Aorta (tissue), 5 donors: ENCODE results near the gene LPP. TPM values are rescaled to one million over a fixed set of nuclear protein-coding genes. Genes with fewer than 3 reads are reported as not detected.

Experiments used
- ATAC-seq: fragments of 200-7000 bp; cut with Tn5 transposase; one replicate; pipeline ENCODE4 v1.9.1; 2022; ENCODE audit warnings: moderate library complexity; ENCODE audit not compliant: low FRiP score
- DNase-seq, 2 donors: peaks; one replicate each; pipeline ENCODE4 v3.0.0-alpha.2; 2020
- H3K27ac ChIP-seq, 2 donors: one replicate each; pipeline ENCODE4 v1.5.1; 2013; ENCODE audit warnings: low read length in 2 of 2, mild to moderate bottlenecking in 2 of 2, moderate library complexity in 2 of 2, control low read depth in 1 of 2, inconsistent platforms in 1 of 2, low read depth in 1 of 2
- H3K27me3 ChIP-seq, 2 donors: one replicate each; pipeline ENCODE4 v1.6.1; 2013; ENCODE audit warnings: control low read depth in 1 of 2, low read length in 1 of 2, mild to moderate bottlenecking in 1 of 2, moderate library complexity in 1 of 2; ENCODE audit not compliant: insufficient read depth in 2 of 2, control insufficient read depth in 1 of 2
- H3K36me3 ChIP-seq, 2 donors: one replicate each; pipeline ENCODE4 v1.6.1; 2013; ENCODE audit warnings: control low read depth in 1 of 2, low read length in 1 of 2, mild to moderate bottlenecking in 1 of 2; ENCODE audit not compliant: insufficient read depth in 2 of 2, control insufficient read depth in 1 of 2
- H3K4me1 ChIP-seq, 2 donors: one replicate each; pipeline ENCODE4 v1.6.1; 2013; ENCODE audit warnings: low read length in 2 of 2, control low read depth in 1 of 2, mild to moderate bottlenecking in 1 of 2, moderate library complexity in 1 of 2; ENCODE audit not compliant: insufficient read depth in 2 of 2, control insufficient read depth in 1 of 2
- H3K4me3 ChIP-seq, 2 donors: one replicate each; pipeline ENCODE4 v1.5.1; 2013; ENCODE audit warnings: low read length in 2 of 2, control low read depth in 1 of 2, mild to moderate bottlenecking in 1 of 2
- H3K9me3 ChIP-seq: one replicate; pipeline ENCODE4 v1.6.1; 2013; ENCODE audit warnings: mild to moderate bottlenecking, low read length; ENCODE audit not compliant: control insufficient read depth
- WGBS, 2 donors: extraction: QIAGEN DNeasy Blood & Tissue Kit; methylation state at CpG; one replicate each; pipeline ENCODE4 v1.1.7; 2013; 5-methylcytosine and 5-hydroxymethylcytosine counted together
- intact Hi-C, 2 donors: fragments of 100-400 bp; cut with DNase I; formaldehyde crosslinking; loops; one replicate each; pipeline versions ENCODE4 v1.14.2 to v1.15.0; 2022
- polyA plus RNA-seq, 2 donors: library from polyadenylated mRNA; stranded (reverse); fragments of 200-250 nt; gene quantifications; one replicate each; pipeline ENCODE4 v1.2.3, GENCODE V29; 2013
- total RNA-seq, 2 donors: library from RNA; stranded (reverse); fragmentation: NEBNext Ultra II Directional; extraction: Animal tissue kit (Norgen Biotek cat#: 25700); gene quantifications; one replicate each; pipeline ENCODE4 v1.2.1, GENCODE V29; 2021
- donor health status: healthy with polysubstance abuse.
- donor health status: Bipolar disorder and iron deficiency.
- donor health status: DM: no; HTN: no; CAD: no.
- donor health status: DM: no; HTN: no; CAD: no.
- donor health status: DM: yes; HTN: yes; CAD: no.

LPP gene
- total and polyA plus RNA-seq, 4 donors: 37.7 to 2,536 (median 527) TPM

DNA sequence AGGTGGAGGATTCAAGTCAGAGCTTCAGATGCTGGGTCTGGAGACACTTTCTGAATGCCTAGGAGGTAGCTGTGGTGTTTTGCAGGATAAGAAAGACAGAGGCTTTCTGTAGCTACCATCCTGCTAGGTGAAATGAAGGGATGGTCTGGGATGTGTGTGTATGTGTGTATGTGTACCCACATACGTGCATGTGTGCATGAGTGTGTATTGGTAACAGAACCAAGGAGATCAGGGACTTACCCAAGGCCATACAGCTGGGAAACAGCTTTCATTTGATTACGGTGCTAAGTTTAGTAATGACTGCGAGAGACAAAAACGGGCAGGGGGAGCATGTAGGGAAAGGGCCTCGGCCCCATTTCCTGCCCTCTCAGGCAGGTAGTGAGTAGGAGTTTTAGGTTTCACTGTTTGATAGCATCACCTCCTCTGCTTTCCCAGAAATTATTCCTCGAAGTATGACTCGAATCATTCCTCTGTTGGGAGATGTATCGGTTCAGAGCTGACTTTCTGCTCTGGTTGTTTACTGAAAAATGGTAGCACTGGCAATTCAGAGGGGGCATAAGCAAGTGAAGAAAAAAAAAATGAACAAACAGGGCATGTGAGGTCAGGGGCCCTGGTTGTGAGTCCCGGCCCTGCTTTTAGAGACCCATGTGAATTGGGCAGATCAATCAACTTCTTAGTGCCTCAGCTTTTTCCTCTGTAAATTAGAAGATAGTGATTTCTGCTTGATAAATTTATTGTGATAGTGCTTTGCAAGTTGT, 130.7 kb downstream of the LPP start:
- H3K36me3 ChIP-seq: no peaks in the 10 kb centered on the region
- ATAC-seq: no peak
- intact Hi-C loops: loop anchor here (5.0 to 10.0 kb wide), 2 partner anchors 542 to 670 kb away; no protein-coding TSS in a partner anchor
- H3K9me3 ChIP-seq: no peaks in the 10 kb centered on the region
- H3K27me3 ChIP-seq: no peaks in the 10 kb centered on the region
- no peak for DNase-seq
- H3K4me1 ChIP-seq: peaks cover 12 to 24% of the 10 kb centered on the region in 2 donors
- no peak overlapping the region for H3K4me3 ChIP-seq
- peak overlapping the region in 1 of 2 donors; percentile 77 for H3K27ac ChIP-seq
- 64 to 72% methylated on average over 9 of the region's 9 CpGs for WGBS, 2 donors

DNA sequence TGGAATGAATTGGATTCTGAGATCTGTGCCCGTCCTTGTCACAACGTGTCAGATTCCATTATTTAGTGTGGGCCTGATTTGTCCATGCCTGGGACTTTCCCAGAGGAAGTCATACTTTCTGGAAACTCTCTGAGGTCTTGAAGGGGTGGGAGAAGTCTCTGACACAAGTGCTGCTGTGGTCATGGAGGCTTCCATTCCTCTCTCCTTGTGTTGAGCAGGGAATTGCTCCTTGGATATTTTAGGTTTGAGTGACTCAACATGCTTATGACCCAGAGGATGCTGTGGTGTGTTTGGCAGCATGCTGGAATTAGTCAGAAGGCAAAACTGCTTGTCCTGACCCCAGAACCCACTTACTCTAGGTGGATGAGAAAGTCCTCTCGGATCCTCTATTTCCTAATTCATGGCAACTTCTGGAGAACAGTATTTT, 132.1 kb downstream of the LPP start:
- H3K27me3 ChIP-seq: no peaks in the 10 kb centered on the region
- peak; percentile 88 for ATAC-seq
- no peaks in the 10 kb centered on the region for H3K36me3 ChIP-seq
- peak overlapping the region; percentile 64 to 80 for H3K27ac ChIP-seq
- peaks cover 10 to 30% of the 10 kb centered on the region in 2 donors for H3K4me1 ChIP-seq
- 2 to 6% methylated on average over 3 of the region's 3 CpGs for WGBS, 2 donors
- peak in 1 of 2 donors; percentile 75 for DNase-seq
- H3K4me3 ChIP-seq: no peak overlapping the region
- no peaks in the 10 kb centered on the region for H3K9me3 ChIP-seq
- intact Hi-C loops: loop anchor here (5.0 to 10.0 kb wide), 2 partner anchors 544 to 669 kb away; no protein-coding TSS in a partner anchor

DNA sequence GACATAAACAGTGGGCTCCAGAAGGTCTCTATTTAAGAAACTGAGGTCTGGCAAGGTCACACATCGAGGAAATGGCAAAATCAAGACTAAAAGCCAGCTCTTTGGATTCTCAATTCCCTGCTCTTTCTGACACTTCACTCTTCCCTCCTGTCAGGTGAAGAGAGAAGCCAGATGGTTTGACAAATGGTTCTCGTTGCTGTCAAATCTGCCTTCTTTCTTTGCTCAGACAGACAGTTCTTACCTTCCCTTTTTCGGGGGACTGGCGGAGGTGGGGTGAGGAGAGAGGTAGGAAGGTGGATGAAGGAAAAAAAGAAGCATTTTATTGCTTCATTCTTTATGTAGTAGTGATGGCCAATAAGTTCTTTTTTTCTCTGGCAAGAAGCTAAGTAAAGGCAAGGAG, 133.4 kb downstream of the LPP start:
- WGBS, 2 donors: 81 to 86% methylated on average over 4 of the region's 4 CpGs
- intact Hi-C loops: loop anchor here (5.0 to 10.0 kb wide), 2 partner anchors 545 to 667 kb away; no protein-coding TSS in a partner anchor
- DNase-seq (no peak), ATAC-seq (no peak)
- Histone ChIP-seq H3K27me3 (no peaks in the 10 kb centered on the region), H3K27ac (peak overlapping the region in 1 of 2 donors; percentile 78), H3K36me3 (no peaks in the 10 kb centered on the region), H3K4me1 (peaks cover 7 to 32% of the 10 kb centered on the region in 2 donors), H3K9me3 (no peaks in the 10 kb centered on the region), H3K4me3 (no peak overlapping the region)

DNA sequence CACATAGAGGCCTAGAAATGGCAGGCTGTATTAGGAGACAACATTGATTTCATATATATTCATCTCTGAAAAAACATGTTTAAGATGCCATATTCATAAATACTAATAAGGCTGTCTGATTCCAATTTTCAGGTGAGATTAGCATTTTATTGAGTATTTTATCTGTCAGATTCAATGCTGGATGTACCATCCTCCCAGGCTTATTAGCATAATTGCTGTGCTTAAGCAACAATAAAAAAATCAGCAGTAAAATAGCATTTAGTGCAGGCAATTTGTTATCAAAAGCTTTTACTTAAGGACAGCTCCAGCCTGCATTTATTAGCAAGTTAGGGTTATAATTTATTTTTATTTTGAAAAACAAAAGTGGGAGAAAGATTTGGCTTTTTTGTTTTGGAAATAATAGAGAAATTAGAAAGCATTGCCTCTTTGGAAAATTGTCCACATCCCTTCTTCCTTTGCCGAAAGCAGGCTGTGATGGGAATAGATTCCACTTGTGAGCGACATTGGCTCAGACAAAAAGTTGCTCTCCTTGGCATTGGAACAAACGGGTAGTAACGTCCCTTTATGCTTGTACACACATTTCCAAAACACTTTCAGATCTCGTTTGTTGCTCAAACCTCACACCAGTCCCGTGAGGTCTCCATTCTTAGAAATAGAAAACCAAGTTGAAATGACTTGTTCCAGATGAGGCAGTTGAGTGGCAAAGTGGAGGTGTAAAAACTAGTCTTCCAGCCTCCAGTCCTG, 134.0 kb downstream of the LPP start:
- H3K9me3 ChIP-seq: no peaks in the 10 kb centered on the region
- no peaks in the 10 kb centered on the region for H3K36me3 ChIP-seq
- peaks cover 7 to 36% of the 10 kb centered on the region in 2 donors for H3K4me1 ChIP-seq
- H3K27me3 ChIP-seq: no peaks in the 10 kb centered on the region
- intact Hi-C loops: loop anchor here (5.0 to 10.0 kb wide), 2 partner anchors 546 to 667 kb away; no protein-coding TSS in a partner anchor
- no peak for DNase-seq
- WGBS, 2 donors: 25 to 35% methylated on average over 6 of the region's 6 CpGs
- no peak for ATAC-seq
- peak overlapping the region in 1 of 2 donors; percentile 80 for H3K27ac ChIP-seq
- no peak overlapping the region for H3K4me3 ChIP-seq

DNA sequence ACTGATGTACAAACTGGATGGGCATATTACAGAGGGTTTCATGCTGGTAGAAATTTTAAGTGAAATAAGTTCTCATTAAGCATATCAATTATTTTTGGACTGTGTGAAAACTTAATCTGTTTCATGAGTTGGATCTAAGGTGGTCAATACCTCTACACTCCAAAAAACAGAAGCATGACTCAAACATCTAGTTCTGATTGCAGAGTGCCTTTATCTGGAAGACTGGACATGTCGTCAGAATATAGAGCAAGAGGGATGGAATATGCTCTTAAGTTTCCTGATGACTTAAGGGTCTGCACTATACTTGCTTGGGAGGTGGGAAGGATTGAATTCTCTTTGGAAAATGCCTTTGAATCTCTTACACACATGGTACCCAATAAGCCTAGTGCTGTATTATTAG, 138.3 kb downstream of the LPP start:
- Histone ChIP-seq H3K4me3 (no peak overlapping the region), H3K4me1 (peaks cover 12 to 35% of the 10 kb centered on the region in 2 donors), H3K9me3 (no peaks in the 10 kb centered on the region), H3K27me3 (no peaks in the 10 kb centered on the region), H3K36me3 (no peaks in the 10 kb centered on the region), H3K27ac (no peak overlapping the region)
- no peak for ATAC-seq
- 66 to 68% methylated on average over 1 of the region's 1 CpG for WGBS, 2 donors
- intact Hi-C loops: no loop called here
- DNase-seq: no peak

DNA sequence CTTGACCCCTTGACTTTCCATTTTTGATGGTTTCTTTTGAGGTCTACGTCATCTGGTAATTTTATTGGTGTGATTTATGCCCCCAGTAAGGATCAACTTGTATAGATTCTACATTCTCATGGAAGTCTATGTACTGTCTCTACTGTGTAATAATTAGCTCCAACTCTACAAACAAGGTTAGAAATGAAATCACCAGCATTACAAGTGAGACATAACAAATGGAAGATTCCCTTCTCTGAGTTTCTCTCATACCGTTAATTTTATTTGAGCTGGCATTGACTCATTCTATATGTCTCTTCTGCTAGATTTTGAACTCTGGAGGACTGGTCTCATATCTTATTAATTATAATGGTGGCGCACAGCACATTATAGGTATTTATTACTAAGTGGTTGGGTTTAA, 138.9 kb downstream of the LPP start:
- ATAC-seq (no peak), DNase-seq (no peak)
- WGBS, 2 donors: 83 to 88% methylated on average over 3 of the region's 3 CpGs
- intact Hi-C loops: no loop called here
- Histone ChIP-seq H3K4me1 (peaks cover 12 to 29% of the 10 kb centered on the region in 2 donors), H3K27me3 (no peaks in the 10 kb centered on the region), H3K36me3 (no peaks in the 10 kb centered on the region), H3K4me3 (no peak overlapping the region), H3K9me3 (no peaks in the 10 kb centered on the region), H3K27ac (no peak overlapping the region)

DNA sequence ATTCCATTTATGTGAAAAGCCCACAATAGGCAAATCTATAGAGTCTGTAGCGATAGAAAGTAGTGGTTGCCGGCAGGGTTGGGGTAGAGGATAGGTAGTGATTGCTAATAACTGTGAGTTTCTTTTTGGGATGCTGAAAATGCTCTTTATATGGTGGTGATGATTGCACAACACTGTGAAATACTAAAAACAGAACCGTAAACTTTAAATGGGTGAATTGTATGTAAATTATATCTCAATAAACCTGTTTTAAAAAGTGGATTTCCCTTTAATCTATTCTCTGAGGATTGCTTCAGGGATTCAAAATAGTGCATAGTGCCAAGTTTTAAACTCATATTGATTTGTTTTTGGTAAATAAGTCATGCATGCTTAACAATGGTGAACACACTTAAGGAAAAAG, 140.2 kb downstream of the LPP start:
- intact Hi-C loops: no loop called here
- peaks cover 8 to 31% of the 10 kb centered on the region in 2 donors for H3K4me1 ChIP-seq
- ATAC-seq (no peak), DNase-seq (no peak)
- H3K9me3 ChIP-seq: no peaks in the 10 kb centered on the region
- H3K27ac ChIP-seq: peak overlapping the region in 1 of 2 donors; percentile 36
- 83% methylated on average over 3 of the region's 3 CpGs for WGBS, 2 donors
- H3K36me3 ChIP-seq: no peaks in the 10 kb centered on the region
- H3K27me3 ChIP-seq: no peaks in the 10 kb centered on the region
- H3K4me3 ChIP-seq: no peak overlapping the region

DNA sequence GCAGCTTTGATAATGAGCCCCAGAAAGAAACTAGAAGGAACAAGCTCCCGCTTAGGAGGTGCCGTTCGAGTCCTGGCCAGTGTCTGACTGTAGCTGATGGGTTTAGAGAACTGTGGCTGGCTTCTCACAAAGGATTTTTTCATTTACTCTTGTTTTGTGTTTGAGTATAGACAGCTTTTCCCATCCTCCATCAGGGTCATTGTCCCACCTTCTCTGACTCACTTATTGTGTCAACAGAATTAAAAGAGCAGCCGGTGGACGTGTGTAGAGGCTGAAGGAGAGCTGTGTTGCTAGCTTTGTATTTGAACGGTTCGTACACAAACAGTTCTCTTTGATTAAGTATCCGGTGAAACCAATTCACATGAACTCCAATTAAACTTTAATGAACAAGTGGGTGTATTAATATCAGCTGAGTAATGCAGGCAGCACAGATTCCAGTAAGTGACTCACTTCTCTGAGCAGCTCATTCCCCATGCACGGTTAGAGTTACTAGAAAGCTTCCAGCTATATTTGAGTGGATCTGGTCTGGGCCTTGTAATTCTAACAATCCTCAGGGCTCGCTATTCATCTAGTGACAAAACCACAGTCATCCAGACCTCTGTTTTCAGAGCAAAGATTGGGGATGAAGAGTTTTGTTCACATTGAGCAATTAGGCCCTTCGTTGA, 141.0 kb downstream of the LPP start:
- ATAC-seq (peak; percentile 89), DNase-seq (no peak)
- no peaks in the 10 kb centered on the region for H3K36me3 ChIP-seq
- peak overlapping the region; percentile 59 to 99 for H3K27ac ChIP-seq
- no peaks in the 10 kb centered on the region for H3K27me3 ChIP-seq
- H3K4me3 ChIP-seq: no peak overlapping the region
- no peaks in the 10 kb centered on the region for H3K9me3 ChIP-seq
- 23 to 26% methylated on average over 11 of the region's 11 CpGs for WGBS, 2 donors
- peaks cover 8 to 37% of the 10 kb centered on the region in 2 donors for H3K4me1 ChIP-seq
- intact Hi-C loops: no loop called here
